SK-N-SH (cell line): ENCODE data around the gene CFAP97D1. TPM values are rescaled to one million over a fixed set of nuclear protein-coding genes. Genes with fewer than 3 reads are reported as not detected.

Source experiments
- CTCF ChIA-PET: fragments of 300-600, 350-600 bp; formaldehyde crosslinking; extraction: SDS; loops from one replicate; lab custom pipeline; 2021; lab: Yijun Ruan, JAX
- POLR2A ChIA-PET: fragments of 350-600 bp; sonication (Branson Sonifier 250); formaldehyde crosslinking; extraction: SDS; loops from one replicate; lab custom pipeline; 2020; ENCODE audit warnings: antibody characterized with exemption, inconsistent platforms; lab: Yijun Ruan, JAX
- DNase-seq: peaks from one replicate; pipeline ENCODE4 v3.0.0; 2012
- H2AFZ ChIP-seq: fragments of 200-600 bp; sonication (generic); 2 replicates; pipeline ENCODE4 v1.8.1; 2016; ENCODE audit warnings: antibody characterized with exemption, mild to moderate bottlenecking, low read depth
- H3F3A ChIP-seq: fragments of 200-600 bp; sonication (generic); replicated peaks from 2 replicates; pipeline ENCODE3; 2016; ENCODE audit warnings: antibody characterized with exemption, mild to moderate bottlenecking; ENCODE audit not compliant: insufficient read depth
- H3K27ac ChIP-seq, 2 experiments: fragments of 200-500 bp in 1 of 2; fragments of 200-600 bp in 1 of 2; sonication (Bioruptor generic) in 1 of 2; sonication (generic), shearing (Covaris generic) in 1 of 2; 2 replicates each; pipeline versions ENCODE4 v1.5.1 to v1.6.1; 2014 to 2016; ENCODE audit warnings: low read depth in 2 of 2, inconsistent platforms in 1 of 2, low read length in 1 of 2, mild to moderate bottlenecking in 1 of 2, mixed read lengths in 1 of 2
- H3K27me3 ChIP-seq: fragments of 200-600 bp; sonication (generic), shearing (Covaris generic); 2 replicates; pipeline ENCODE4 v1.6.1; 2016; ENCODE audit warnings: mixed run types; ENCODE audit not compliant: insufficient read depth
- H3K36me3 ChIP-seq, 2 experiments: fragments of 200-500 bp in 1 of 2; fragments of 200-600 bp in 1 of 2; sonication (Bioruptor generic) in 1 of 2; sonication (generic) in 1 of 2; replicated peaks in 1 of 2; 2 replicates each; pipeline versions ENCODE3 to v1.5.1; 2014 to 2016; ENCODE audit warnings: low read length in 1 of 2, mild to moderate bottlenecking in 1 of 2; ENCODE audit not compliant: insufficient read depth in 2 of 2, control insufficient read depth in 1 of 2
- H3K4me1 ChIP-seq, 2 experiments: fragments of 200-500 bp in 1 of 2; fragments of 200-600 bp in 1 of 2; sonication (Bioruptor generic) in 1 of 2; sonication (generic), shearing (Covaris generic) in 1 of 2; 2 replicates each; pipeline versions ENCODE4 v1.5.1 to v1.6.1; 2014 to 2016; ENCODE audit warnings: low read depth in 1 of 2, low read length in 1 of 2, mixed run types in 1 of 2; ENCODE audit not compliant: insufficient read depth in 2 of 2, control insufficient read depth in 1 of 2
- H3K4me2 ChIP-seq: fragments of 200-600 bp; sonication (generic), shearing (Covaris generic); 2 replicates; pipeline ENCODE4 v1.6.1; 2017; ENCODE audit warnings: mixed run types
- H3K4me3 ChIP-seq, 2 experiments: fragments of 200-500 bp in 1 of 2; fragments of 200-600 bp in 1 of 2; sonication (Bioruptor generic) in 1 of 2; sonication (generic), shearing (Covaris generic) in 1 of 2; 2 replicates each; pipeline versions ENCODE4 v1.5.1 to v1.8.1; 2014 to 2016; ENCODE audit warnings: low read depth in 2 of 2, inconsistent platforms in 1 of 2, low read length in 1 of 2, mild to moderate bottlenecking in 1 of 2, mixed read lengths in 1 of 2, moderate library complexity in 1 of 2
- H3K79me2 ChIP-seq: fragments of 200-600 bp; sonication (generic); 2 replicates; pipeline ENCODE4 v1.8.1; 2017; ENCODE audit warnings: mild to moderate bottlenecking; ENCODE audit not compliant: insufficient read depth
- H3K9ac ChIP-seq: fragments of 200-600 bp; sonication (generic); 2 replicates; pipeline ENCODE4 v1.6.1; 2017; ENCODE audit warnings: mixed run types
- H3K9me2 ChIP-seq: fragments of 200-600 bp; sonication (generic); 2 replicates; pipeline ENCODE4 v1.6.1; 2017; ENCODE audit warnings: mixed run types
- H3K9me3 ChIP-seq: fragments of 200-600 bp; sonication (generic); 2 replicates; pipeline ENCODE4 v1.6.1; 2017; ENCODE audit warnings: mixed run types, mild to moderate bottlenecking, moderate library complexity
- H4K20me1 ChIP-seq: fragments of 200-600 bp; sonication (generic); 2 replicates; pipeline ENCODE4 v1.6.1; 2017; ENCODE audit warnings: mild to moderate bottlenecking, mixed run types; ENCODE audit not compliant: insufficient read depth
- FOXM1 ChIP-seq: IDR thresholded peaks from 2 replicates; pipeline ENCODE4 v1.4.0; 2012; ENCODE audit warnings: low read depth, mild to moderate bottlenecking
- GABPA ChIP-seq: IDR thresholded peaks from 2 replicates; pipeline ENCODE4 v1.4.0; 2012; ENCODE audit warnings: low read depth, mild to moderate bottlenecking
- JUND ChIP-seq: IDR thresholded peaks from 2 replicates; pipeline ENCODE4 v1.4.0; 2012
- MEF2A ChIP-seq: IDR thresholded peaks from 2 replicates; pipeline ENCODE4 v1.4.0; 2012; ENCODE audit warnings: low read depth, borderline replicate concordance
- MXI1 ChIP-seq: IDR thresholded peaks from 2 replicates; pipeline ENCODE4 v1.6.1; 2012; ENCODE audit warnings: mild to moderate bottlenecking, low read depth, low read length, improper control_type of control experiment
- RXRA ChIP-seq: IDR thresholded peaks from 2 replicates; pipeline ENCODE4 v1.4.0; 2012; ENCODE audit warnings: low read depth, mild to moderate bottlenecking, borderline replicate concordance
- SIN3A ChIP-seq: IDR thresholded peaks from 2 replicates; pipeline ENCODE4 v1.6.1; 2012; ENCODE audit warnings: low read depth, mild to moderate bottlenecking, low read length, moderate library complexity, borderline replicate concordance
- SMC3 ChIP-seq: IDR thresholded peaks from 2 replicates; pipeline ENCODE4 v1.6.1; 2012; ENCODE audit warnings: low read depth, low read length, improper control_type of control experiment
- TCF12 ChIP-seq: IDR thresholded peaks from 2 replicates; pipeline ENCODE4 v1.4.0; 2012
- WGBS: methylation state at CpG from one replicate; pipeline ENCODE4 v1.1.6; 2017; ENCODE audit warnings: low lambda C conversion rate; 5-methylcytosine and 5-hydroxymethylcytosine counted together
- polyA plus RNA-seq, 3 experiments: library from polyadenylated mRNA; depleted of rRNA; stranded (reverse); fragments of >200 nt; gene quantifications; 2 replicates each; pipeline ENCODE4 v1.2.3, GENCODE V29; 2012
- TF ChIP-seq, protein P1 (sequence below): fragments of 200-600 bp; sonication (generic); IDR thresholded peaks from 2 replicates; pipeline ENCODE4 v1.6.1; 2017; ENCODE audit warnings: antibody characterized with exemption, mild to moderate bottlenecking, moderate library complexity
- TF ChIP-seq, protein P2 (sequence below): fragments of 150-350 bp; IDR thresholded peaks from 2 replicates; pipeline ENCODE4 v1.6.1; 2016; ENCODE audit warnings: mild to moderate bottlenecking, low read depth, low read length
- TF ChIP-seq, protein P3 (sequence below): IDR thresholded peaks from 2 replicates; pipeline ENCODE4 v1.4.0; 2012; ENCODE audit warnings: low read depth, borderline replicate concordance
- TF ChIP-seq, protein P4 (sequence below): IDR thresholded peaks from 2 replicates; pipeline ENCODE4 v1.4.0; 2012; ENCODE audit warnings: low read depth

Gene CFAP97D1
- polyA plus RNA-seq, 1 of the 3 experiments (the other 2 are of a cell fraction) = 0.02 TPM

DNA sequence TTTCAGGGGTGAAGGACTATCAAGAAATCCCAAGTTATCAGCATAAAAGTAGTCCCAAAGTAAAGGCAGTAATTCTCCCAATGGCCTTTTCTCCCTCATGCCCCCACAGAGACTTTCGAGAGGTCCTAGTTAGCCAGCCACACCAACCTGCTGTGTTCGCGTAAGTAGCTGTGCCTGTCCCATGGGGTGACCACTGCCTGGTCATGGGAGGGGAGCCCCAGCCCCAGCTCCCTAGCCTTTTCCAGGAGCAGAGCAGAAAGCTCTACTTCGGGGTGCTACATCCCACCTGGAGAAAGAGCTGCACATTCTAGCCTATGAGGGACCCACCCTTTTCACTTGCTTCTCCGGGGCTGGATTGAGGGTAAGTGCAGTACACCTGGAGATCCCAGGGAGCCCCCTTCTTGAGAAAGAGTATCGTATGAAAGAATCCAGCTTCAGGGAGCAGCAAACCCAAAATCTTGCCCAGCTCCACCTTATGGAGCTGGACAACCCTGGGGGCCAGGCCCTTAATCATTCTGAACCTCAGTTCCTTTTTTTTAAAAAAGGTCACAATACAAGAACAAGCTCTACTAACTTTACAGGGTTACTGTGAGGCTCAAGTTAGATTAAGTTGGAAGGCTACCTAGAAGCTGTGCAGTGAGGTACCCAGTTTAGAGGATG, 13.1 kb upstream of the CFAP97D1 start:
- CTCF ChIA-PET = interaction anchor here (0.6 to 3.3 kb wide), 30 partner anchors 10 to 330 kb away, joined by 3 to 59 read pairs (median 4); partner anchors contain the start of genes CD300LG, CFAP97D1 and DUSP3

DNA sequence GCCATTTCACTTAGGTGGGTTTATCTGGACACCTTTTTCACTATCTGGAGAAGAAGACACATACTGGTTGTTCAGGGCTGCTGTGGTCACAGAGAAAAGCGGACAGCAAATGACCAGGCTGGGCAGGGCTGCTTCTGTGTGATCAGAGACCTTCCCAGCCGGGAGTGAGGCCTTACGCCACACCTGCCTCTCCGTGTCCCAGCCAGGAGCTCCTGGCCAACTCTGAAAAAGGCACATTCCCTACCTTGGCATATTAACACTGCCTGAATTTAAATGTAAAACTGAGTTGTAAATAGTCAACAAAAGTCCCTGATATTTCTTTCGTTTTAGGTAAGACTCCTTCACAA, 12.5 kb upstream of the CFAP97D1 start:
- no peak overlapping the region for H3K9ac ChIP-seq
- H3K9me3 ChIP-seq = no peaks in the 10 kb centered on the region
- peaks cover 25% of the 10 kb centered on the region for H3F3A ChIP-seq
- H3K79me2 ChIP-seq = peaks cover 4% of the 10 kb centered on the region; the same call in 1 of the 2 replicates
- POLR2A ChIA-PET = interaction anchor here (1.5 kb wide), 1 partner anchor 78 kb away, joined by 4 read pairs; no protein-coding TSS in a partner anchor
- no peak for TF ChIP-seq JUND
- TF ChIP-seq GABPA = no peak
- no peak for TF ChIP-seq RXRA
- no peak for TF ChIP-seq SMC3
- no peak for TF ChIP-seq TCF12
- TF ChIP-seq, protein P1, sequence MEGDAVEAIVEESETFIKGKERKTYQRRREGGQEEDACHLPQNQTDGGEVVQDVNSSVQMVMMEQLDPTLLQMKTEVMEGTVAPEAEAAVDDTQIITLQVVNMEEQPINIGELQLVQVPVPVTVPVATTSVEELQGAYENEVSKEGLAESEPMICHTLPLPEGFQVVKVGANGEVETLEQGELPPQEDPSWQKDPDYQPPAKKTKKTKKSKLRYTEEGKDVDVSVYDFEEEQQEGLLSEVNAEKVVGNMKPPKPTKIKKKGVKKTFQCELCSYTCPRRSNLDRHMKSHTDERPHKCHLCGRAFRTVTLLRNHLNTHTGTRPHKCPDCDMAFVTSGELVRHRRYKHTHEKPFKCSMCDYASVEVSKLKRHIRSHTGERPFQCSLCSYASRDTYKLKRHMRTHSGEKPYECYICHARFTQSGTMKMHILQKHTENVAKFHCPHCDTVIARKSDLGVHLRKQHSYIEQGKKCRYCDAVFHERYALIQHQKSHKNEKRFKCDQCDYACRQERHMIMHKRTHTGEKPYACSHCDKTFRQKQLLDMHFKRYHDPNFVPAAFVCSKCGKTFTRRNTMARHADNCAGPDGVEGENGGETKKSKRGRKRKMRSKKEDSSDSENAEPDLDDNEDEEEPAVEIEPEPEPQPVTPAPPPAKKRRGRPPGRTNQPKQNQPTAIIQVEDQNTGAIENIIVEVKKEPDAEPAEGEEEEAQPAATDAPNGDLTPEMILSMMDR = no peak
- TF ChIP-seq, protein P2, sequence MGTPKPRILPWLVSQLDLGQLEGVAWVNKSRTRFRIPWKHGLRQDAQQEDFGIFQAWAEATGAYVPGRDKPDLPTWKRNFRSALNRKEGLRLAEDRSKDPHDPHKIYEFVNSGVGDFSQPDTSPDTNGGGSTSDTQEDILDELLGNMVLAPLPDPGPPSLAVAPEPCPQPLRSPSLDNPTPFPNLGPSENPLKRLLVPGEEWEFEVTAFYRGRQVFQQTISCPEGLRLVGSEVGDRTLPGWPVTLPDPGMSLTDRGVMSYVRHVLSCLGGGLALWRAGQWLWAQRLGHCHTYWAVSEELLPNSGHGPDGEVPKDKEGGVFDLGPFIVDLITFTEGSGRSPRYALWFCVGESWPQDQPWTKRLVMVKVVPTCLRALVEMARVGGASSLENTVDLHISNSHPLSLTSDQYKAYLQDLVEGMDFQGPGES = no peak
- TF ChIP-seq MEF2A = no peak
- TF ChIP-seq, protein P3, sequence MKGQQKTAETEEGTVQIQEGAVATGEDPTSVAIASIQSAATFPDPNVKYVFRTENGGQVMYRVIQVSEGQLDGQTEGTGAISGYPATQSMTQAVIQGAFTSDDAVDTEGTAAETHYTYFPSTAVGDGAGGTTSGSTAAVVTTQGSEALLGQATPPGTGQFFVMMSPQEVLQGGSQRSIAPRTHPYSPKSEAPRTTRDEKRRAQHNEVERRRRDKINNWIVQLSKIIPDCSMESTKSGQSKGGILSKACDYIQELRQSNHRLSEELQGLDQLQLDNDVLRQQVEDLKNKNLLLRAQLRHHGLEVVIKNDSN = no peak
- 73% methylated on average over 5 of the region's 5 CpGs for WGBS
- no peak overlapping the region for H3K4me3 ChIP-seq
- H4K20me1 ChIP-seq = no peaks in the 10 kb centered on the region
- H3K36me3 ChIP-seq = peaks cover 22 to 41% of the 10 kb centered on the region in 2 experiments
- H3K9me2 ChIP-seq = no peaks in the 10 kb centered on the region
- H3K4me2 ChIP-seq = no peak overlapping the region
- no peak for DNase-seq
- H2AFZ ChIP-seq = no peak overlapping the region
- CTCF ChIA-PET = interaction anchor here (0.7 to 3.3 kb wide), 19 partner anchors 7 to 282 kb away, joined by 3 to 59 read pairs (median 6); partner anchors contain the start of genes CD300LG, CFAP97D1 and DUSP3
- no peaks in the 10 kb centered on the region for H3K4me1 ChIP-seq
- H3K27me3 ChIP-seq = no peaks in the 10 kb centered on the region
- no peak overlapping the region for H3K27ac ChIP-seq

More for the DNA sequence above, 13.1 kb upstream of the CFAP97D1 start:
- no peak overlapping the region for H3K27ac ChIP-seq
- WGBS = 84% methylated on average over 6 of the region's 6 CpGs
- H4K20me1 ChIP-seq = no peaks in the 10 kb centered on the region
- H3K4me3 ChIP-seq = no peak overlapping the region
- no peaks in the 10 kb centered on the region for H3K4me1 ChIP-seq
- POLR2A ChIA-PET = interaction anchor here (1.5 kb wide), 1 partner anchor 79 kb away, joined by 4 read pairs; no protein-coding TSS in a partner anchor
- no peaks in the 10 kb centered on the region for H3K27me3 ChIP-seq
- no peaks in the 10 kb centered on the region for H3K9me2 ChIP-seq
- H3K4me2 ChIP-seq = no peak overlapping the region
- H3K9ac ChIP-seq = no peak overlapping the region
- H3F3A ChIP-seq = peaks cover 26% of the 10 kb centered on the region
- peaks cover 17 to 37% of the 10 kb centered on the region in 2 experiments for H3K36me3 ChIP-seq
- H2AFZ ChIP-seq = no peak overlapping the region
- H3K79me2 ChIP-seq = no peaks in the 10 kb centered on the region
- TF ChIP-seq SIN3A (no peak), MEF2A (no peak), MXI1 (no peak), FOXM1 (no peak), SMC3 (no peak)
- TF ChIP-seq, protein P4, sequence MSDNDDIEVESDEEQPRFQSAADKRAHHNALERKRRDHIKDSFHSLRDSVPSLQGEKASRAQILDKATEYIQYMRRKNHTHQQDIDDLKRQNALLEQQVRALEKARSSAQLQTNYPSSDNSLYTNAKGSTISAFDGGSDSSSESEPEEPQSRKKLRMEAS = no peak
- TF ChIP-seq, protein P2 = no peak
- no peak for DNase-seq
- H3K9me3 ChIP-seq = no peaks in the 10 kb centered on the region
